Measurements from ENCODE around the gene ZNF70. TPM values are rescaled to one million over a fixed set of nuclear protein-coding genes. Genes with fewer than 3 reads are reported as not detected.
A peak's percentile ranks its signal among the peaks of the same experiment; 100 is the strongest.

The ZNF70 gene
- total RNA-seq, 1 experiment from 2014 or later = 2.3 TPM

- no peaks in the 10 kb centered on the region for H3K36me3 ChIP-seq (ENCODE audit: low read depth, low read length)
- peaks cover 8% of the 10 kb centered on the region for H3K4me1 ChIP-seq (ENCODE audit: insufficient read depth, low read length)
- ChIA-PET POLR2A (ENCODE audit: unreplicated experiment) (no interaction called here), CTCF (no interaction called here)
- H4K20me1 ChIP-seq (ENCODE audit: low read length) = no peaks in the 10 kb centered on the region
- H3K79me2 ChIP-seq (ENCODE audit: low read length) = 0 out of 2 replicates have a peak, but pooled peaks cover 4% of the 10 kb centered on the region
- H3K4me2 ChIP-seq (ENCODE audit: low read length) = no peak overlapping the region
- H3K9ac ChIP-seq (ENCODE audit: low read length) = no peak overlapping the region
- TF ChIP-seq CTCF (conservative IDR thresholded peaks at IDR 0.05; ENCODE audit: low read depth, low read length) (no peak), EZH2 (IDR thresholded peaks at IDR 0.05; ENCODE audit: low read length, unreplicated experiment) (no peak)
- H2AFZ ChIP-seq (ENCODE audit: low read length) = no peak overlapping the region
- no TSS peak for BruUV-seq (replicated peaks)
- intact Hi-C loops (cut with micrococcal nuclease) = no loop called here
- no peaks in the 10 kb centered on the region for H3K27me3 ChIP-seq (ENCODE audit: low read length)
- no peak overlapping the region for H3K27ac ChIP-seq (ENCODE audit: low read length)
- no peak overlapping the region for H3K4me3 ChIP-seq (ENCODE audit: low read length)
- H3F3A ChIP-seq (ENCODE audit: low read length, unreplicated experiment) = no peaks in the 10 kb centered on the region
- no peaks in the 10 kb centered on the region for H3K9me3 ChIP-seq (ENCODE audit: low read length)
- DNase-seq = no peak
- ATAC-seq = no peak
- no peaks in the 10 kb centered on the region for H3K9me2 ChIP-seq (replicated peaks; ENCODE audit: low read length)
Observed at GRCh38 chr22:23752750-23753149, 1.8 kb upstream of the ZNF70 start.

GRCh38 chr22:23752090-23752691 is 1.3 kb upstream of the ZNF70 start:
- no peak for ATAC-seq
- no TSS peak for BruUV-seq (replicated peaks)
- intact Hi-C loops (cut with micrococcal nuclease) = no loop called here
- Histone ChIP-seq H3K27ac (ENCODE audit: low read length) (no peak overlapping the region), H2AFZ (ENCODE audit: low read length) (no peak overlapping the region), H3K79me2 (ENCODE audit: low read length) (0 out of 2 replicates have a peak, but pooled peaks cover 4% of the 10 kb centered on the region), H3K9me3 (ENCODE audit: low read length) (no peaks in the 10 kb centered on the region), H3K9ac (ENCODE audit: low read length) (no peak overlapping the region), H3K4me1 (ENCODE audit: insufficient read depth, low read length) (peaks cover 8% of the 10 kb centered on the region), H4K20me1 (ENCODE audit: low read length) (no peaks in the 10 kb centered on the region), H3K4me3 (ENCODE audit: low read length) (no peak overlapping the region), H3K27me3 (ENCODE audit: low read length) (no peaks in the 10 kb centered on the region), H3K9me2 (replicated peaks; ENCODE audit: low read length) (no peaks in the 10 kb centered on the region), H3K36me3 (ENCODE audit: low read depth, low read length) (no peaks in the 10 kb centered on the region), H3F3A (ENCODE audit: low read length, unreplicated experiment) (no peaks in the 10 kb centered on the region), H3K4me2 (ENCODE audit: low read length) (no peak overlapping the region)
- no peak for DNase-seq
- CTCF ChIA-PET = no interaction called here
- TF ChIP-seq EZH2 (IDR thresholded peaks at IDR 0.05; ENCODE audit: low read length, unreplicated experiment) (no peak), EZH2phosphoT487 (IDR thresholded peaks at IDR 0.05; ENCODE audit: borderline replicate concordance, low read length) (no peak), CTCF (conservative IDR thresholded peaks at IDR 0.05; ENCODE audit: low read depth, low read length) (no peak)
- POLR2A ChIA-PET (ENCODE audit: unreplicated experiment) = no interaction called here

- BruUV-seq (replicated peaks) = TSS peak; percentile 89
- no peaks in the 10 kb centered on the region for H3K27me3 ChIP-seq (ENCODE audit: low read length)
- peak overlapping the region; percentile 33; the same call in 1 of the 2 replicates for H3K27ac ChIP-seq (ENCODE audit: low read length)
- H3K9me3 ChIP-seq (ENCODE audit: low read length) = no peaks in the 10 kb centered on the region
- DNase-seq (no peak), ATAC-seq (peak; percentile 17)
- H3K4me1 ChIP-seq (ENCODE audit: insufficient read depth, low read length) = peaks cover 8% of the 10 kb centered on the region
- H3K9ac ChIP-seq (ENCODE audit: low read length) = peak overlapping the region; percentile 88
- H3K9me2 ChIP-seq (replicated peaks; ENCODE audit: low read length) = no peaks in the 10 kb centered on the region
- ChIA-PET POLR2A (ENCODE audit: unreplicated experiment) (no interaction called here), CTCF (interaction anchor here (0.6 kb wide), 2 partner anchors 38 to 98 kb away, joined by 3 read pairs; no protein-coding TSS in a partner anchor)
- H3K36me3 ChIP-seq (ENCODE audit: low read depth, low read length) = no peaks in the 10 kb centered on the region
- intact Hi-C loops (cut with micrococcal nuclease) = no loop called here
- H4K20me1 ChIP-seq (ENCODE audit: low read length) = no peaks in the 10 kb centered on the region
- TF ChIP-seq EZH2phosphoT487 (IDR thresholded peaks at IDR 0.05; ENCODE audit: borderline replicate concordance, low read length) (no peak), EZH2 (IDR thresholded peaks at IDR 0.05; ENCODE audit: low read length, unreplicated experiment) (no peak), CTCF (conservative IDR thresholded peaks at IDR 0.05; ENCODE audit: low read depth, low read length) (no peak)
- H2AFZ ChIP-seq (ENCODE audit: low read length) = peak overlapping the region; percentile 89
- 0 out of 2 replicates have a peak, but pooled peaks cover 4% of the 10 kb centered on the region for H3K79me2 ChIP-seq (ENCODE audit: low read length)
- H3F3A ChIP-seq (ENCODE audit: low read length, unreplicated experiment) = no peaks in the 10 kb centered on the region
- H3K4me2 ChIP-seq (ENCODE audit: low read length) = peak overlapping the region; percentile 97
- H3K4me3 ChIP-seq (ENCODE audit: low read length) = peak overlapping the region; percentile 86
Observed at GRCh38 chr22:23751441-23751996, 607 bp upstream of the ZNF70 start.
